HEK293 (cell line): ENCODE data around the gene SPINK4.

Experiments
- CTCF ChIA-PET: fragments of 350-600 bp; formaldehyde crosslinking; extraction: SDS; loops from one replicate; lab custom pipeline; 2021; ENCODE audit warnings: antibody characterized with exemption; lab: Yijun Ruan, JAX
- POLR2A ChIA-PET: fragments of 300-600 bp; formaldehyde crosslinking; extraction: SDS; loops from one replicate; lab custom pipeline; 2020; ENCODE audit warnings: antibody characterized with exemption, inconsistent platforms; lab: Yijun Ruan, JAX
- H3K27ac ChIP-seq: fragments of 200-500 bp; sonication (Bioruptor generic); 2 replicates; pipeline ENCODE4 v1.5.1; 2014; ENCODE audit warnings: low read depth, low read length, control low read depth, inconsistent platforms; ENCODE audit errors: extremely low read depth
- H3K36me3 ChIP-seq, 2 experiments: fragments of 200-500 bp in 1 of 2; sonication (Bioruptor generic) in 1 of 2; 1 replicate in 1 of 2; 2 replicates in 1 of 2; pipeline ENCODE4 v1.5.1; 2014 to 2017; ENCODE audit warnings: inconsistent platforms in 2 of 2, low read length in 2 of 2; ENCODE audit not compliant: control insufficient read depth in 2 of 2, insufficient read depth in 1 of 2
- H3K4me1 ChIP-seq: fragments of 200-500 bp; sonication (Bioruptor generic); 2 replicates; pipeline ENCODE4 v1.5.1; 2014; ENCODE audit warnings: mild to moderate bottlenecking, low read length, inconsistent platforms; ENCODE audit not compliant: control insufficient read depth, insufficient read depth
- H3K4me3 ChIP-seq: 2 replicates; pipeline ENCODE4 v1.5.1; 2011; ENCODE audit warnings: low read depth, mild to moderate bottlenecking, control low read depth, low read length, moderate library complexity
- H3K9me3 ChIP-seq: fragments of 200-500 bp; sonication (Bioruptor generic); 2 replicates; pipeline ENCODE4 v1.5.1; 2014; ENCODE audit warnings: low read depth, low read length, inconsistent platforms; ENCODE audit not compliant: control insufficient read depth, insufficient read depth
- GLI4 ChIP-seq: fragments of 450-650 bp; formaldehyde crosslinking; IDR thresholded peaks from 2 replicates; pipeline ENCODE4 v1.5.1; 2016; ENCODE audit warnings: missing biosample characterization, missing genetic modification characterization
- KLF1 ChIP-seq: fragments of 450-650 bp; formaldehyde crosslinking; IDR thresholded peaks from 2 replicates; pipeline ENCODE4 v1.5.1; 2016; ENCODE audit warnings: missing biosample characterization, missing genetic modification characterization
- KLF16 ChIP-seq: fragments of 450-650 bp; formaldehyde crosslinking; IDR thresholded peaks from 2 replicates; pipeline ENCODE4 v1.5.1; 2017; ENCODE audit warnings: missing biosample characterization, missing genetic modification characterization
- KLF17 ChIP-seq: fragments of 450-650 bp; formaldehyde crosslinking; IDR thresholded peaks from 2 replicates; pipeline ENCODE4 v1.5.1; 2016; ENCODE audit warnings: missing biosample characterization, missing genetic modification characterization
- PRDM10 ChIP-seq: fragments of 450-650 bp; formaldehyde crosslinking; IDR thresholded peaks from 2 replicates; pipeline ENCODE4 v1.5.1; 2016; ENCODE audit warnings: missing biosample characterization, missing genetic modification characterization
- ZBTB11 ChIP-seq: fragments of 450-650 bp; formaldehyde crosslinking; conservative IDR thresholded peaks from 2 replicates; pipeline ENCODE4 v1.5.1; 2016; ENCODE audit warnings: low read depth, missing biosample characterization, missing genetic modification characterization
- ZBTB17 ChIP-seq: fragments of 450-650 bp; formaldehyde crosslinking; IDR thresholded peaks from 2 replicates; pipeline ENCODE4 v1.5.1; 2016; ENCODE audit warnings: missing biosample characterization, missing genetic modification characterization
- ZBTB20 ChIP-seq: fragments of 450-650 bp; formaldehyde crosslinking; IDR thresholded peaks from 2 replicates; pipeline ENCODE4 v1.5.1; 2016; ENCODE audit warnings: missing biosample characterization, missing genetic modification characterization
- ZBTB21 ChIP-seq: fragments of 450-650 bp; formaldehyde crosslinking; IDR thresholded peaks from 2 replicates; pipeline ENCODE4 v1.5.1; 2017; ENCODE audit warnings: missing biosample characterization, missing genetic modification characterization
- ZNF16 ChIP-seq: fragments of 450-650 bp; formaldehyde crosslinking; IDR thresholded peaks from 2 replicates; pipeline ENCODE4 v1.5.1; 2016; ENCODE audit warnings: low read depth, missing biosample characterization, missing genetic modification characterization
- ZNF335 ChIP-seq: fragments of 450-650 bp; formaldehyde crosslinking; conservative IDR thresholded peaks from 2 replicates; pipeline ENCODE4 v1.5.1; 2016; ENCODE audit warnings: missing biosample characterization, missing genetic modification characterization
- ZNF391 ChIP-seq: fragments of 450-650 bp; formaldehyde crosslinking; IDR thresholded peaks from 2 replicates; pipeline ENCODE4 v1.5.1; 2016; ENCODE audit warnings: low read depth, missing biosample characterization, missing genetic modification characterization, borderline replicate concordance
- ZNF548 ChIP-seq: fragments of 450-650 bp; formaldehyde crosslinking; IDR thresholded peaks from 2 replicates; pipeline ENCODE4 v1.5.1; 2016; ENCODE audit warnings: missing biosample characterization, missing genetic modification characterization
- ZNF585B ChIP-seq: fragments of 450-650 bp; formaldehyde crosslinking; IDR thresholded peaks from 2 replicates; pipeline ENCODE4 v1.5.1; 2016; ENCODE audit warnings: missing biosample characterization, missing genetic modification characterization
- ZNF610 ChIP-seq: fragments of 450-650 bp; formaldehyde crosslinking; IDR thresholded peaks from 2 replicates; pipeline ENCODE4 v1.5.1; 2016; ENCODE audit warnings: missing biosample characterization, missing genetic modification characterization, borderline replicate concordance
- ZNF623 ChIP-seq: fragments of 450-650 bp; formaldehyde crosslinking; IDR thresholded peaks from 2 replicates; pipeline ENCODE4 v1.5.1; 2016; ENCODE audit warnings: missing biosample characterization, missing genetic modification characterization
- ZNF777 ChIP-seq: fragments of 450-650 bp; formaldehyde crosslinking; IDR thresholded peaks from 2 replicates; pipeline ENCODE4 v1.5.1; 2017; ENCODE audit warnings: missing biosample characterization, missing genetic modification characterization, borderline replicate concordance
- ZNF785 ChIP-seq: fragments of 450-650 bp; formaldehyde crosslinking; IDR thresholded peaks from 2 replicates; pipeline ENCODE4 v1.5.1; 2016; ENCODE audit warnings: missing biosample characterization, missing genetic modification characterization
- ZSCAN18 ChIP-seq: fragments of 450-650 bp; formaldehyde crosslinking; IDR thresholded peaks from 2 replicates; pipeline ENCODE4 v1.5.1; 2016; ENCODE audit warnings: missing biosample characterization, missing genetic modification characterization
- ZXDB ChIP-seq: fragments of 450-650 bp; formaldehyde crosslinking; IDR thresholded peaks from 2 replicates; pipeline ENCODE4 v1.5.1; 2016; ENCODE audit warnings: missing biosample characterization, missing genetic modification characterization
- TF ChIP-seq, protein P1 (sequence below): fragments of 450-650 bp; formaldehyde crosslinking; optimal IDR thresholded peaks from 2 replicates; pipeline ENCODE3; 2016; ENCODE audit warnings: missing biosample characterization, mild to moderate bottlenecking, missing genetic modification characterization

Gene SPINK4

GRCh38 chr9:33263131-33264002, 23.4 kb downstream of the SPINK4 start:
- Histone ChIP-seq H3K36me3 (peaks cover 13 to 65% of the 10 kb centered on the region in 2 experiments), H3K4me1 (peaks cover 3% of the 10 kb centered on the region; the same call in 1 of the 2 replicates), H3K4me3 (peak overlapping the region; percentile 90), H3K27ac (peak overlapping the region; percentile 77; the same call in 1 of the 2 replicates), H3K9me3 (no peaks in the 10 kb centered on the region)
- peak; percentile 44 for TF ChIP-seq PRDM10 (tag by site-specific recombination)
- no peak for TF ChIP-seq ZNF610 (tag by site-specific recombination)
- TF ChIP-seq ZNF623 (tag by site-specific recombination) = no peak
- TF ChIP-seq ZBTB17 (tag by site-specific recombination) = peak; percentile 73
- peak; percentile 96 for TF ChIP-seq ZNF335
- TF ChIP-seq ZBTB20 (tag by site-specific recombination) = peak; percentile 88
- TF ChIP-seq ZNF548 (tag by site-specific recombination) = no peak
- TF ChIP-seq ZBTB21 = no peak
- ChIA-PET POLR2A (interaction anchor here (0.9 to 2.2 kb wide), 7 partner anchors 8 to 238 kb away, joined by 3 to 16 read pairs (median 5); partner anchors contain the start of genes DNAJA1, NFX1 and NOL6), CTCF (interaction anchor here (0.6 to 1.3 kb wide), 5 partner anchors 24 to 196 kb away, joined by 3 to 6 read pairs (median 4); no protein-coding TSS in a partner anchor)

GRCh38 chr9:33264003-33264472, 24.1 kb downstream of the SPINK4 start:
- ChIA-PET CTCF (interaction anchor here (0.7 to 1.3 kb wide), 5 partner anchors 16 to 164 kb away, joined by 3 to 6 read pairs (median 4); no protein-coding TSS in a partner anchor), POLR2A (interaction anchor here (0.9 to 2.2 kb wide), 7 partner anchors 9 to 239 kb away, joined by 3 to 16 read pairs (median 5); partner anchors contain the start of genes DNAJA1, NFX1 and NOL6)
- Histone ChIP-seq H3K9me3 (no peaks in the 10 kb centered on the region), H3K27ac (peak overlapping the region; percentile 77; the same call in 1 of the 2 replicates), H3K4me1 (peaks cover 3% of the 10 kb centered on the region; the same call in 1 of the 2 replicates), H3K4me3 (peak overlapping the region; percentile 90), H3K36me3 (peaks cover 14 to 65% of the 10 kb centered on the region in 2 experiments)
- peak; percentile 21; the same call in 1 of the 2 replicates for TF ChIP-seq ZBTB11
- no peak for TF ChIP-seq ZNF777
- no peak for TF ChIP-seq ZSCAN18 (tag by site-specific recombination)
- TF ChIP-seq GLI4 (tag by site-specific recombination) = no peak
- TF ChIP-seq ZNF16 (tag by site-specific recombination) = no peak
- TF ChIP-seq KLF1 = no peak
- peak; percentile 48; the same call in 1 of the 2 replicates for TF ChIP-seq ZXDB (tag by site-specific recombination)
- TF ChIP-seq ZNF785 (tag by site-specific recombination) = no peak
- TF ChIP-seq KLF17 = 0 out of 2 replicates have a peak, but pooled peaks have one; percentile 31
- TF ChIP-seq ZNF585B (tag by site-specific recombination) = no peak
- TF ChIP-seq ZBTB20 (tag by site-specific recombination) = peak; percentile 4; the same call in 1 of the 2 replicates
- TF ChIP-seq, protein P1, sequence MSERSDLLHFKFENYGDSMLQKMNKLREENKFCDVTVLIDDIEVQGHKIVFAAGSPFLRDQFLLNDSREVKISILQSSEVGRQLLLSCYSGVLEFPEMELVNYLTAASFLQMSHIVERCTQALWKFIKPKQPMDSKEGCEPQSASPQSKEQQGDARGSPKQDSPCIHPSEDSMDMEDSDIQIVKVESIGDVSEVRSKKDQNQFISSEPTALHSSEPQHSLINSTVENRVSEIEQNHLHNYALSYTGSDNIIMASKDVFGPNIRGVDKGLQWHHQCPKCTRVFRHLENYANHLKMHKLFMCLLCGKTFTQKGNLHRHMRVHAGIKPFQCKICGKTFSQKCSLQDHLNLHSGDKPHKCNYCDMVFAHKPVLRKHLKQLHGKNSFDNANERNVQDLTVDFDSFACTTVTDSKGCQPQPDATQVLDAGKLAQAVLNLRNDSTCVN (tag by site-specific recombination) = peak; percentile 69
- TF ChIP-seq KLF16 (tag by site-specific recombination) = peak; percentile 28; the same call in 1 of the 2 replicates
- TF ChIP-seq ZNF391 (tag by site-specific recombination) = no peak
